ENCODE data around the gene KRTAP1-3.

DNA sequence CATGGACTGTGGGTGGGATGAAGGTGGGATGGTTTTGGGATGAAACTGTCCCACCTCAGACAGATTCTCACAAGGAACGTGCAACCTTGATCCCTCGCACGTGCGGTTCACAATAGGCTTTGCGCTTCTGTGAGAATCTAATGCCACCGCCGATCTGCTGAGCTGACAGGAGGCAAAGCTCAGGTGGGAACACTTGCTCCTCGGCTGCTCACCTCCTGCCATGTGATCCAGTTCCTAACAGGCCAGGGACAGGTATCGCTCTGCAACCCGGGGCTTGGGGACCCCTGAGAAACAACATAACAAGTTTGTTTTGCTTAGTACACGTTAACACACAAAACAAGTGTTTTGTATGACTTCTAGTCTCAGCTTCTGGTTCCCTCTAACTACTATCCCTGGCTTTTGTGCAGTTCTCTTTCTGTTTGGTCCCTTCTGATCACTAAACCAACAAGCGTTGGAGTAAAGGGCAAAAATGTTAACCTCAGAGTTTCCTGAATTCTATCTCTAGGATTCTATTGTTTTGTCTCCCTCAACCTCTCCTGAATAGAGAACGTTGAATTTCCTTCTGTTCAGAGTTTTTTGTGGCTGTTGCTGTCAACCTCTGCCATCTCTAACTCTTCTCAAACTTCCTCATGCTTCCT is 18.0 kb downstream of the KRTAP1-3 start:
- no peak for TF ChIP-seq CTCF (conservative IDR thresholded peaks at IDR 0.05; ENCODE audit: low read length)
- no peak for TF ChIP-seq EZH2phosphoT487 (IDR thresholded peaks at IDR 0.05; ENCODE audit: borderline replicate concordance, low read depth, low read length)

All from OCI-LY7 (cell line).